Measurements from ENCODE around the gene OR56A5.

The OR56A5 gene

DNA sequence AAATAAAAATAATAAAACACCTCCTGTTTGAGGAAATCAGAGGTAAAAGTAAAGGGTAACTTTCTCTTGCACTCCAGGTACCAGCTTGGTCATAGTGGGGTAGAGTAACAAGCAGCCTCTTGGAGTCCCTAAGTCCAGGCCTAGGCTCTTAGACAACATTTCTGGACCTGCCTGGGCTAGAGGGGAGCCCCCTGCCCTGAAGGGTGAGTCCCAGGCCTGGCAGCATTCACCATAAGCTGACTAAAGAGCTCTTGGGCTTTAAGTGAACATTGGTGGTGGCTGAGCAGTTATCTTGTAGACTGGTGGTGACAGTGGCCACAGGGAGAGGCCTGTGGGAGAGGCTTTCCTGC is 44.9 kb downstream of the OR56A5 start:
- H3K4me1 ChIP-seq (ENCODE audit: insufficient read depth, low read length), result no peaks in the 10 kb centered on the region
- no peak overlapping the region for H3K9ac ChIP-seq (ENCODE audit: low read depth, low read length)
- H3K9me3 ChIP-seq (ENCODE audit: control insufficient read depth, insufficient read depth, low read length), result no peaks in the 10 kb centered on the region
- H3K36me3 ChIP-seq (ENCODE audit: insufficient read depth, low read length), result no peaks in the 10 kb centered on the region

DNA sequence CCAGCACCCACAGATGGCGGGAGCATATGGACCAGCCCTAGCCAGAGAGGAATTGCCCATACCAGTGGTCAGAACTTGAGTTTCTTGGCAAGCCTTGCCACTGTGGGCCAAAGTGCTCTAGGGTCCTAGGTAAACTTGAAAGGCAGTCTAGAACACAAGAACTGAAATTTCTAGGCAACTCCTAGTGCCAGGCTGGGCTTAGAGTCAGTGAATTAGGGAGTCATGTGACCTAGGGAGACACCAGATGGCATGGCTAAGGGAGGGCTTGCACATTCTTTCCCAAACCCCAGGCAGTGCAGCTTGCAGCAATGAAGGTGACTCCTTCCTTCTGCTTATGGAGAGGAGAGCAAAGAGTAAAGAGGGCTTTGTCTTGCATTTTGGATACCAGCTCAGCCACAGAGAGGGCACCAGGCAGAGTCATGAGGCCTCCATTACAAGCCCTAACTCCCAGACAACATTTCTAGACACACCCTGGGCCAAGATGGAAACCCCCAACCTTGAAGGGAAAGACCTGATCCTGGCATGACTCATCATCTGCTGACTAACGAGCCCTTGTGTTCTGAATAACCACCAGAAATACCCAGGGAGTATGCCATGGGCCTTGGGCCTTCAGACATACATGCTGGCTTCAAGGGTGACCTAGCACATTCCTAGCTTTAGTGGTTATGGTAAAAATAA is 45.4 kb downstream of the OR56A5 start:
- no peaks in the 10 kb centered on the region for H3K9me3 ChIP-seq (ENCODE audit: control insufficient read depth, insufficient read depth, low read length)
- H3K4me1 ChIP-seq (ENCODE audit: insufficient read depth, low read length), result no peaks in the 10 kb centered on the region

More for the DNA sequence above, 45.4 kb downstream of the OR56A5 start:
- no peaks in the 10 kb centered on the region for H3K36me3 ChIP-seq (ENCODE audit: insufficient read depth, low read length)
- no peak overlapping the region for H3K9ac ChIP-seq (ENCODE audit: low read depth, low read length)

All from ES-I3 (cell line).